ENCODE results near the gene SLC44A1. TPM values are rescaled to one million over a fixed set of nuclear protein-coding genes. Genes with fewer than 3 reads are reported as not detected.

The SLC44A1 gene
- total and polyA plus RNA-seq, 2 of the 13 experiments (the other 11 are each of a cell fraction or from before 2014, with no cell fraction given), result 21.4 to 40.8 TPM

- no peak for DNase-seq (ENCODE audit: low spot score)
- no peak overlapping the region for H2AFZ ChIP-seq (ENCODE audit: low read length)
- H3K9ac ChIP-seq (ENCODE audit: insufficient read depth, low read depth, low read length), result no peak overlapping the region
- no peaks in the 10 kb centered on the region; a peak in 1 of 5 replicates for H3K36me3 ChIP-seq (replicated peaks in 1 of 2; ENCODE audit: control insufficient read depth in 1 of 2, insufficient read depth in 2 of 2, low read length in 2 of 2)
- no peak overlapping the region for H3K4me2 ChIP-seq (ENCODE audit: low read depth, low read length)
- in situ Hi-C loops (cut with HindIII; ENCODE audit: extremely low pct_ligation_motif_present, low pct_unique_long_range_greater_than_20kb), result no loop called here
- no peak for ATAC-seq
- ChIA-PET POLR2A (no interaction called here), CTCF (ENCODE audit: low intra/inter-chr PET ratio, low total read pairs) (no interaction called here)
- TF ChIP-seq SAP130 (CRISPR knock-in tag; IDR thresholded peaks at IDR 0.05; ENCODE audit: low read depth) (no peak), ZNF709 (CRISPR knock-in tag; IDR thresholded peaks at IDR 0.05) (no peak), RAD21 (CRISPR knock-in tag; IDR thresholded peaks at IDR 0.05) (no peak), ZGPAT (CRISPR knock-in tag; IDR thresholded peaks at IDR 0.05) (no peak), ZBTB34 (CRISPR knock-in tag; IDR thresholded peaks at IDR 0.05) (no peak), PCBP1 (IDR thresholded peaks at IDR 0.05; ENCODE audit: borderline replicate concordance, low read depth, low read length) (no peak), ZNF383 (CRISPR knock-in tag; IDR thresholded peaks at IDR 0.05; ENCODE audit: borderline replicate concordance) (no peak), ZNF639 (CRISPR knock-in tag; conservative IDR thresholded peaks at IDR 0.05) (no peak)
- TF ChIP-seq, protein P1, sequence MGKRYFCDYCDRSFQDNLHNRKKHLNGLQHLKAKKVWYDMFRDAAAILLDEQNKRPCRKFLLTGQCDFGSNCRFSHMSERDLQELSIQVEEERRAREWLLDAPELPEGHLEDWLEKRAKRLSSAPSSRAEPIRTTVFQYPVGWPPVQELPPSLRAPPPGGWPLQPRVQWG (CRISPR knock-in tag; IDR thresholded peaks at IDR 0.05; ENCODE audit: borderline replicate concordance, low read depth), result no peak
- TF ChIP-seq, protein P2, sequence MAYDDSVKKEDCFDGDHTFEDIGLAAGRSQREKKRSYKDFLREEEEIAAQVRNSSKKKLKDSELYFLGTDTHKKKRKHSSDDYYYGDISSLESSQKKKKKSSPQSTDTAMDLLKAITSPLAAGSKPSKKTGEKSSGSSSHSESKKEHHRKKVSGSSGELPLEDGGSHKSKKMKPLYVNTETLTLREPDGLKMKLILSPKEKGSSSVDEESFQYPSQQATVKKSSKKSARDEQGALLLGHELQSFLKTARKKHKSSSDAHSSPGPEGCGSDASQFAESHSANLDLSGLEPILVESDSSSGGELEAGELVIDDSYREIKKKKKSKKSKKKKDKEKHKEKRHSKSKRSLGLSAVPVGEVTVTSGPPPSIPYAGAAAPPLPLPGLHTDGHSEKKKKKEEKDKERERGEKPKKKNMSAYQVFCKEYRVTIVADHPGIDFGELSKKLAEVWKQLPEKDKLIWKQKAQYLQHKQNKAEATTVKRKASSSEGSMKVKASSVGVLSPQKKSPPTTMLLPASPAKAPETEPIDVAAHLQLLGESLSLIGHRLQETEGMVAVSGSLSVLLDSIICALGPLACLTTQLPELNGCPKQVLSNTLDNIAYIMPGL (CRISPR knock-in tag; IDR thresholded peaks at IDR 0.05; ENCODE audit: borderline replicate concordance in 1 of 2, low read depth in 1 of 2), result no peak
- WGBS (ENCODE audit: low lambda C conversion rate), result 96% methylated on average over 2 of the region's 2 CpGs
- intact Hi-C loops (cut with micrococcal nuclease; ENCODE audit: unreplicated experiment), result no loop called here
- no TSS peak for BruUV-seq (replicated peaks)
- H3K4me1 ChIP-seq (ENCODE audit: insufficient read depth, low read length), result peaks cover 9% of the 10 kb centered on the region; the same call in 1 of the 2 replicates
- H3K79me2 ChIP-seq (ENCODE audit: insufficient read depth, low read length), result peaks cover 34% of the 10 kb centered on the region
- H3K27ac ChIP-seq (ENCODE audit: extremely low read length, insufficient read depth, low read length), result no peak overlapping the region
- FAIRE-seq, result no peak
- no peaks in the 10 kb centered on the region for H3K9me3 ChIP-seq (ENCODE audit: low read length)
- H3K4me3 ChIP-seq (replicated peaks in 1 of 3; ENCODE audit: insufficient read depth in 1 of 3, low read depth in 2 of 3, low read length in 3 of 3), result no peak overlapping the region
- H3K27me3 ChIP-seq (ENCODE audit: control insufficient read depth in 1 of 2, insufficient read depth in 2 of 2, low read length in 2 of 2), result no peaks in the 10 kb centered on the region
- H4K20me1 ChIP-seq (ENCODE audit: insufficient read depth, low read length), result no peaks in the 10 kb centered on the region
Observed at GRCh38 chr9:105269593-105269992, 25.1 kb downstream of the SLC44A1 start.
